Stimulated activated CD4-positive, alpha-beta T cell treated with anti-CD3 and anti-CD28 coated beads, Interleukin-1b, Interleukin-23, amount 100 ng/mL, for 24 hours (primary cell): ENCODE data around the gene CYB5R2.

ENCODE experiments used
- DNase-seq, 4 experiments: peaks; one replicate each; pipeline ENCODE4 v3.0.0-alpha.2; 2020; ENCODE audit warnings: low read depth in 4 of 4, low spot score in 1 of 4

CYB5R2 gene

GRCh38 chr11:7672960-7673723 lies at the start of gene CYB5R2:
Gene CYB5R2 (minus strand): TSS chr11:7673500. CDS start chr11:7672825, 675 bp downstream.
- no peak for DNase-seq

GRCh38 chr11:7714786-7715185 lies 41.5 kb upstream of the CYB5R2 start:
- DNase-seq, result no peak

DNA sequence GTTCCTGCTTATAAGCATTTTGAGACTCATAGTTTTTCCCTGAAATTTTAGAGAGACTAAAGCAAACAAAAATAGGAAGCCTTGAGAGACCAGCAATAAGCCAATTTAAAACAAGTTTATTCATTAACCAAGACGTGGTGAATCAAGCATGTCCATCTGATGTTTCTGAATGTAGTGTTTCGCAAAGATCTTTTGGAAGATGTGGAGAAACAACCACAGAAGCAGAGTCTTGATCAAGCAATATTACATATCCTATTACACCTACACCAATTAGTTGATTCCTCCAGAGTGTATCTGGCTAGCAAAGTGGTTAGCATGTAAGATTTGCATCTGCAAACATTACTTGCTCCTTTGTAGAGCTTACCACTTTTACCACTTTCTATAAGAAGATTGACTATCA lies 33.1 kb upstream of the CYB5R2 start, which contains the start of gene OVCH2:
OVCH2 (minus strand) TSS at position 101 of the 400 bp plus-strand sequence; CDS start at position 18, 83 bp downstream.
- DNase-seq, result no peak

DNA sequence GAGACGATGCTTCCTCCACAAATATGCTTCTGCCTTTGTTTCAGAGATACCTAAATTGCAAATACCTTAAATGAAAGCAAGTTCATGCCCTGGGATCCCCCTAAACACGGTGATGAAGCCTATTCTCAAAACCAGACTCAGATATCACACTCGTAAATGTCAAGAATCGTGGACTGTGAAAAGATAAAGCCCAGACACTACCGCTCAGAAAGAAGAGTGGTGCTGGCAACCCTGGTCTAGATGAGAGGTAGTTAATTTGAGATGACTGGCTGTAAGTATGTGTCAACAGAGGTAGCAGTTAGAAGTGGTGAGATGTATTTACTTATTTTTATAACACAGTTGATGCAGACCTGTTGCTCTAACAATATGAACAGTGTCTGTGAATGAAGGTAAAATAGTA lies 30.4 kb upstream of the CYB5R2 start:
- no peak for DNase-seq

GRCh38 chr11:7696424-7696823 lies 23.1 kb upstream of the CYB5R2 start:
- no peak for DNase-seq

- no peak for DNase-seq
Measured at GRCh38 chr11:7694235-7694634, 20.9 kb upstream of the CYB5R2 start.

DNA sequence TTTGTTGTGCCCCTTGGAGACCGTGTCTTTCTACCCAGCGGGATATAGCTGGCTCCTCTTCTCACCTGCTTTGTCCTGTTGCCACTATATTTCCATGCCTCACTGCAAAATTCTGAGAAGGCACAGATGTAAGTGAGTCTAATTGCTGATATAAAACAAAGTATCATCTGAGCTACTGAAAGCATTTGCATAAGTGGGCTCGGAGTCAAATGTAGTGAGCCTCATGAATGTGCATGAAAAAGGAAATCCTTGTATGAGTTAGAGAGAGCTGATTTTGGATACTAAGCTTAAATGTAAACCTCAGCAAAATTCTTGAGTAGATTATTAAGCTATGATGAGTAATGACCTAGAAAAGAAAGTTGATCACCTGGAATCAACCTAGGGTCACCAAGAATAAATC lies 19.1 kb upstream of the CYB5R2 start:
- DNase-seq, result no peak

DNA sequence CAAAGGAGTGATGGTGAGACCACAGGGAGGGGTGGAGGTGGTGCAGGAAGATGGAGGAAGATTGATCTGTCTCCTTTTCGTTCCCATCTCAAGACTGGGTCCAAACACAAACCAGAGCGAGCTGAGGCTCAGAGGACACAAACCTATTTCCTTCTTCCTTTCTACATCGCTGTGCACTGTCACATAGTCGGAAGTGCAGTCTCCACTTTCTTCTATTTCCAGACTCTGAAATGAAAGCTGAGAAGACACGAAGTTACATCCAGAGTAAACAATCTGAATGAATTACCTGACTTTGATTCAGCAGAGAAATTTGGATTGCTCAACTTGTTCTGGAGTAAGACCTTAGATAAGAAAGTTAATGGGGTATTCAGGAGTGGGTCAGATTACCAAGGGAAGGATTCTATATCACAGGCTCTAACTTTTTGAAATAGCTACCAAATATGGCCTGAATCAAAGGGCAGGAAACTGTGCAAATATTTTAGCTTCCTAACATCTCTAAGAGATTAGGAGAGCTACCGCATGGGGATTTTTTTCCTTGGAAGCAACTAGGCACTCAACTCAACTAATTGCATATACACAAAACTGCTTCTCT lies 18.6 kb upstream of the CYB5R2 start:
- no peak for DNase-seq

GRCh38 chr11:7690648-7691047 lies 17.3 kb upstream of the CYB5R2 start:
- no peak for DNase-seq

- DNase-seq, result no peak
Measured at GRCh38 chr11:7689239-7689638, 15.9 kb upstream of the CYB5R2 start.

DNA sequence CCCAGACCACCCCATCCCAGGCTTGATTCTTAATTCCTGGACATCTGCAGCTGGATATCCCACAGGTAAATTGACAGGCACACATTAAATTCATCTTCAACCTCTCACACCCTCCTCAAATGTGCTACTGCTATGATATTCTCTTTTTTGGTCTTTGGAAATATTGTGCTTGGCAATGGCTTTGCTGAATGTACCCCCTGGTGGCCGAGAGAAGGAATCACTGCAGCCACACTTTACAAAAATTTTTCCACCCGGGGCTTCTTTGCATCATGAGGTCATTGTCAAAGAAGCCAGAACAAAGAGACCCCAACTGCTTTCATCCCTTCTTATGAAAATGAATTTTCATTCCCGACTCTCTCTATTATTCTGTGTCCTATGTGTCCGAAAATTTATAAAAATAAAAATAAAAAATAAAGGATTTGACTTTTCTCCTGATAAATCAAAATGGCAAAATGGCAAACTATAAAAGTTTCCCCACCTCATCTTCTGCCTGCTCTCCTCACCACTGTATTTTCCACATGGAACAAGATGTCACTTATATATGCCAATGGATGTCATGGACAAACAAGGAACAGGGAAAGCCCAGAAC lies 15.0 kb upstream of the CYB5R2 start:
- DNase-seq, result no peak

- no peak for DNase-seq
Measured at GRCh38 chr11:7687386-7687785, 14.1 kb upstream of the CYB5R2 start.

DNA sequence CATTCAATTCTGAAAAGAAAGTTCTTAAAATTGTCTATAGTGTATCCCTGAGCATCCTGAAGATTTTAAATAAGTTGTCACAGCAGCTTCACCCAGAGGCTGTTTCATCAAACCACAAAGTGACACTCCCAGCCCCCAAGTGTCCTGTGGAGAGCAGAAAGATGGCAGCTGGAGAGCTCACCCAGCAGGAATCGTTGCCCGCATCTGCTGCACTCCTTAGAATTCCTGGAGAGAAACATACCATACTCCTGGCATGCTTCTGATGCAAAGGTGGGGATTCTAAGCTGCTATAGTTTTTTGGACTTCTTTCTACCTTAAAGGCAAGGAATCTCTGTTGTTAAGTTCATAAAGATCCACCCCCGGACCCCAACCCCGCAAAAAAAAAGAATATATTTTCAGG lies 13.5 kb upstream of the CYB5R2 start:
- DNase-seq, result no peak

DNA sequence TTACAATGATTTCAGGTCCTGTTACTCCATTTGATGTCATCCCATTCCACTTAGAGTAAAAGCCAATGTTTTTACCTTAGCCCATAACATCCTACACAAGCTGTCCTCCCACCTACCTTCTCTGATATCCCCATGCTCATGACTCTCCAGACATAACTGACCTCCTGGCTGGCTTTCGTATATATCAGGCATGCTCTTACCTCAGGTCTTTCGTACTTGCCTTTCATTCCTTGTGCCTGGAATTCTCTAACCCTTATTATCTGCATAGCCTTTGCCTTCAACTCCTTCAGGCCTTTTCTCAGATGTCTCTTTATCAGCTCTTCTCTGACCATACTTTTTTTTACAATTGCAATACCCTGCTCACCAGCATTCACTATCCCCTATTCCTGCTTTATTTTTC lies 10.3 kb upstream of the CYB5R2 start:
- no peak for DNase-seq

GRCh38 chr11:7677796-7678201 lies 4.5 kb upstream of the CYB5R2 start:
- no peak for DNase-seq

DNA sequence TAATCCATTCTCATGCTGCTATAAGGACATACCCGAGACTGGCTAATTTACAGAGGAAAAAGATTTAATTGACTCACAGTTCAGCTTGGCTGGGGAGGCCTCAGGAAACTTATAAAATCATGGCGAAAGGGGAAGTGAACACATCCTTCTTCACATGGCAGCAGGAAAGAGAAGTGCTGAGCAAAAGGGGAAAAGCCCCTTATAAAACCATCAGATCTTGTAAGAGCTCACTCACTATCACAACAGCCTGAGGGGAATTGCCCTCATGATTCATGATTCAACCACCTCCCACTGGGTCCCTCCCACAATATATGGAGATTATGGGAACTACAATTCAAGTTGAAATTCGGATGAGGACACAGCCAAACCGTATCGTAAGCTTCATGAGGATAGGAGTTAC lies 3.8 kb upstream of the CYB5R2 start:
- no peak for DNase-seq

DNA sequence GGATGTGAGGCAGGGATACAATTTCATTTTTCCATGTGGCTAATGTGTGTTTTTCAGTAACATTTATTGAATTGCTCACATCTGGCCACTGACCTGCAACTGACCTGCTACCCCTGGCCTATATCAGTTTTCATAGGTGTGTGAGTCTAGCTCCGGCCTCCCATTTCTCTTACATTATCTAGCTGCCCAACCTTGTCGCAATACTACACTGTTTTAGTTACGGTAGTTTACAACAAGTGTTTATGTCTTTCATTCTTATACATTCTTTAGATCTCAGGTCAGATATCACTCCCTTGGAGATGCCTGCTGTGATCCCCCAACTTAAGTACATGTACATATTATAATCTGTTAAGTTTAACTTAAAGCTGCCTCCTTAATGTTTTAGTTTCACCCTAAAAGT lies 2.3 kb upstream of the CYB5R2 start:
- no peak for DNase-seq

GRCh38 chr11:7673724-7674434 lies 579 bp upstream of the CYB5R2 start:
- no peak for DNase-seq

DNA sequence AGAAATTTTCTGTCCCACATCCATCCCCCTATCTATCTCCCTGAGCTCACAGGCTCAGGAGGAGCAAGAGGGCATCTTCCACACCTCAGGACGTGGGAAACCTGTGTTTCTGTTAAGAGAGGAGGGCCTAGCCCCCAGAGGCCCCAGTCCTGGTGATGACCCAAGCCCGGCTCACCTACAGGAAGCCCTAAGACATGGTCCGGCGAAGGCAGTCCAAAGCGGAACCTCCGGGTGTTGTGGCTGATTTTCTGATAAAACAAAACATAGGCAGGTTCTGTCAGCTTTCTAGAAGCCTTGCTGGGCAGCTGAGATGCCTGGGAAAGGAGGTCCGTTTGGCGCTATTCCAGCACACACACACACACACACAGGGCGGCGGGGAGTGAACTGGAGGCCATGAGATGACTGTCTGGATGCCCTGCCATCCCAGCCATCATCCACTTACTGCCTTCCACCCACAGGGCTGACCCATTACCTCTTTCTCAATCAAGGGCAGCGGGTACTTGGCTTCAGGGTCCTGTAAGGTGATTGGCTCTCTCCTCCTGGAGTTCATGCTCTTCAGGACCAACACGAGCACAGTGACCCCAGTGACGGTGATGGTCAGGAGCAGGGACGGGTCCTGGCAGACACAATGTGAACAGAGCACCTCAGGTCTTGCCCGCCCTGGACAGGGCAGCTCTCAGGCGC lies 882 bp downstream of the CYB5R2 start:
- no peak for DNase-seq

DNA sequence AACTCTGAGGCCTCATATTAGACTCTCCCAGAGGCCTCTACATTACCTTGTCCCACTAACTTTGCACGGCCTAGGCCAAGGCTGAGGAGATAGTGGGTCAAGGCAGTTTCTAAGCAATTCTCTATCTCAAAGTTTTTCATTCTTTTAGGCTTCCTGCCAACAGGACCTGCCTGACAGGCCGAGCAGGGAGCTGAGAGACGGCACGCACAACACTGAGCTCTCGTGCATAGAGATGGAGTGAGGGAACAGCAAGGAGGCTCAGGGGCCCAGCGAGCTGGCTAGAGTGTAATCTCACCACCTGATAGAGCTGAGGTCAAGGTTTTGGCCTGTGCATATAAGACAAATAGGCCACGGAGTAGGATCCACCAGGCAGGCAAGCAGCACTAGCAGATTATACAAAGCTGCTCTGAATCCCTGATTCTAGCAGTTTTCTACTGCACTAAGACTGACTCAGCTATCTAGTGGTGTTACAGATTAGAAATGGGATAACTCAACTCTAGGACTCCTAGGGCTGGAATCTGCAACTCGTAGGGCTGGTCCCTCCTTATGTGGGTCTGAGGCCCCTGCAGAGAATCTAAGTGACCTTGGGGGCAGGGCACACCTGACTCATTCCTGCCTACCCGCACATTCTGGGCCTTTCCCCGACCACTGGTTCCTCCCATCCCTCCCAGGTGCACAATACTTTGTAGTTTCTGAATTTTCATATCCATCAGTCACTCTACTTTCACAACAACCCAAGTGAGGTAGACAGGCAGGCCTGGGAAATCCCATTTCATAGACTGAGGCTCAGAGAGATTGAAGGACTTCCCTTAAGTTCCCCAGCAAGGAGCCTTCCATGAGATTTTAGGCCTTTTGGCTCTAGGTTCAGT lies 1.7 kb downstream of the CYB5R2 start:
- no peak for DNase-seq
